RWPE2 (cell line): ENCODE data around the gene PPM1L.

Experiments
- ATAC-seq: fragments of 200-7000 bp; cut with Tn5 transposase; 3 replicates; pipeline ENCODE4 v1.9.1; 2021; ENCODE audit warnings: low read depth
- DNase-seq: peaks from one replicate; pipeline ENCODE4 v3.0.0-alpha.2; 2020; ENCODE audit warnings: low spot score
- H3K27ac ChIP-seq: fragments of 450-650 bp; 2 replicates; pipeline ENCODE4 v1.5.1; 2017; ENCODE audit warnings: mild to moderate bottlenecking; ENCODE audit not compliant: poor library complexity, severe bottlenecking
- H3K27me3 ChIP-seq: fragments of 250-450 bp; sonication (Bioruptor Pico); 2 replicates; pipeline ENCODE4 v1.5.1; 2021; ENCODE audit warnings: mild to moderate bottlenecking, moderate library complexity; ENCODE audit not compliant: insufficient read depth, poor library complexity, severe bottlenecking
- H3K36me3 ChIP-seq: fragments of 250-450 bp; sonication (Bioruptor Pico); 2 replicates; pipeline ENCODE4 v1.5.1; 2020; ENCODE audit warnings: low read depth, mild to moderate bottlenecking, moderate library complexity
- H3K4me1 ChIP-seq: fragments of 250-450 bp; sonication (Bioruptor Pico); 2 replicates; pipeline ENCODE4 v1.5.1; 2021; ENCODE audit warnings: mild to moderate bottlenecking, moderate library complexity; ENCODE audit not compliant: insufficient read depth, poor library complexity, severe bottlenecking
- H3K4me3 ChIP-seq: fragments of 250-450 bp; sonication (Bioruptor Pico); 2 replicates; pipeline ENCODE4 v1.5.1; 2021; ENCODE audit warnings: mild to moderate bottlenecking, moderate library complexity; ENCODE audit not compliant: severe bottlenecking
- H3K9me3 ChIP-seq: fragments of 250-450 bp; sonication (Bioruptor Pico); 2 replicates; pipeline ENCODE4 v1.5.1; 2021; ENCODE audit warnings: mild to moderate bottlenecking, moderate library complexity; ENCODE audit not compliant: severe bottlenecking
- CTCF ChIP-seq: fragments of 450-650 bp; IDR thresholded peaks from one replicate; pipeline ENCODE4 v1.5.1; 2017; ENCODE audit warnings: mild to moderate bottlenecking, moderate library complexity; ENCODE audit not compliant: poor library complexity, severe bottlenecking

The PPM1L gene

GRCh38 chr3:161103776-161104385 lies 347.9 kb downstream of the PPM1L start:
- DNase-seq = no peak
- Histone ChIP-seq H3K9me3 (no peaks in the 10 kb centered on the region), H3K27me3 (no peaks in the 10 kb centered on the region), H3K27ac (no peak overlapping the region), H3K36me3 (no peaks in the 10 kb centered on the region), H3K4me3 (peak overlapping the region; percentile 48), H3K4me1 (no peaks in the 10 kb centered on the region)
- TF ChIP-seq CTCF = no peak
- no peak for ATAC-seq

GRCh38 chr3:161104561-161105551 lies 348.8 kb downstream of the PPM1L start, which contains the start of gene B3GALNT1:
TSS of gene B3GALNT1 (minus strand) at chr3:161105349. CDS start at chr3:161086754, 18,595 bp downstream.
- Histone ChIP-seq H3K9me3 (no peaks in the 10 kb centered on the region), H3K36me3 (no peaks in the 10 kb centered on the region), H3K4me1 (no peaks in the 10 kb centered on the region), H3K27ac (no peak within 1 kb of the TSS), H3K4me3 (peak within 1 kb of the TSS; percentile 48), H3K27me3 (no peaks in the 10 kb centered on the region)
- no peak for TF ChIP-seq CTCF
- no peak for DNase-seq
- ATAC-seq = peak; percentile 76

- DNase-seq = no peak
- no peaks in the 10 kb centered on the region for H3K4me1 ChIP-seq
- no peak for ATAC-seq
- no peak for TF ChIP-seq CTCF
- no peak overlapping the region for H3K4me3 ChIP-seq
- no peaks in the 10 kb centered on the region for H3K27me3 ChIP-seq
- H3K27ac ChIP-seq = no peak overlapping the region
- no peaks in the 10 kb centered on the region for H3K36me3 ChIP-seq
- H3K9me3 ChIP-seq = no peaks in the 10 kb centered on the region
Measured at GRCh38 chr3:161107311-161107710, 351.3 kb downstream of the PPM1L start.

- DNase-seq (no peak), ATAC-seq (peak; percentile 33)
- Histone ChIP-seq H3K4me3 (no peak overlapping the region), H3K27ac (no peak overlapping the region), H3K9me3 (no peaks in the 10 kb centered on the region), H3K36me3 (no peaks in the 10 kb centered on the region), H3K27me3 (no peaks in the 10 kb centered on the region), H3K4me1 (no peaks in the 10 kb centered on the region)
- TF ChIP-seq CTCF = no peak
Measured at GRCh38 chr3:161108840-161109239, 352.8 kb downstream of the PPM1L start.
